Neural cell (in vitro differentiated cells): ENCODE data around the gene IRS2.

ENCODE experiments used
- CTCF ChIP-seq: fragments of 450-650 bp; IDR thresholded peaks from 2 replicates; pipeline ENCODE4 v1.5.1; 2014; ENCODE audit warnings: antibody characterized with exemption, mild to moderate bottlenecking, moderate library complexity; ENCODE audit not compliant: poor library complexity, severe bottlenecking
- EP300 ChIP-seq: fragments of 450-650 bp; conservative IDR thresholded peaks from 2 replicates; pipeline ENCODE4 v1.6.1; 2014; ENCODE audit warnings: antibody characterized with exemption, mild to moderate bottlenecking, moderate library complexity; ENCODE audit not compliant: poor library complexity, severe bottlenecking
- EZH2 ChIP-seq: fragments of 200-600, 300-800 bp; shearing (Covaris generic), sonication (generic); IDR thresholded peaks from 2 replicates; pipeline ENCODE4 v1.6.1; 2014; ENCODE audit warnings: antibody characterized with exemption, low read length, borderline replicate concordance, mild to moderate bottlenecking; ENCODE audit not compliant: insufficient read depth, poor library complexity, severe bottlenecking
- MXI1 ChIP-seq: fragments of 450-650 bp; conservative IDR thresholded peaks from 2 replicates; pipeline ENCODE4 v1.6.1; 2014; ENCODE audit warnings: antibody characterized with exemption, mild to moderate bottlenecking; ENCODE audit not compliant: poor library complexity, severe bottlenecking
- POLR2AphosphoS5 ChIP-seq: IDR thresholded peaks from 2 replicates; pipeline ENCODE4 v1.6.1; 2012
- REST ChIP-seq: IDR thresholded peaks from 2 replicates; pipeline ENCODE4 v1.6.1; 2012; ENCODE audit warnings: borderline replicate concordance
- SMC3 ChIP-seq: fragments of 450-650 bp; conservative IDR thresholded peaks from 2 replicates; pipeline ENCODE4 v1.6.1; 2014; ENCODE audit warnings: antibody characterized with exemption, mild to moderate bottlenecking, moderate library complexity; ENCODE audit not compliant: poor library complexity
- TAF1 ChIP-seq: IDR thresholded peaks from 2 replicates; pipeline ENCODE4 v1.6.1; 2012; ENCODE audit warnings: low read depth

- TF ChIP-seq CTCF (no peak), TAF1 (no peak), POLR2AphosphoS5 (no peak), EZH2 (no peak), REST (no peak), EP300 (no peak), SMC3 (peak; percentile 17), MXI1 (no peak)
Measured at GRCh38 chr13:109747524-109747923, 38.9 kb downstream of the IRS2 start.
